A549 (cell line): ENCODE measurements around the gene SMAP1.

Source experiments
- EP300 ChIP-seq, 2 experiments: fragments of >200 bp; sonication (Bioruptor Twin); formaldehyde crosslinking; IDR thresholded peaks; 2 replicates in 1 of 2; 3 replicates in 1 of 2; pipeline ENCODE4 v1.6.1; 2016 to 2017
- ESRRA ChIP-seq: fragments of 150-350 bp; IDR thresholded peaks from 2 replicates; pipeline ENCODE4 v1.6.1; 2014; ENCODE audit warnings: mild to moderate bottlenecking, low read length, borderline replicate concordance
- KDM5A ChIP-seq: fragments of 200-600 bp; sonication (generic); IDR thresholded peaks from 2 replicates; pipeline ENCODE4 v1.6.1; 2016; ENCODE audit warnings: antibody characterized with exemption, mild to moderate bottlenecking
- POLR2A ChIP-seq: IDR thresholded peaks from 2 replicates; pipeline ENCODE4 v1.6.1; 2012; ENCODE audit warnings: mild to moderate bottlenecking, low read length
- TF ChIP-seq, protein P1 (sequence below): fragments of >200 bp; sonication (Bioruptor Twin); formaldehyde crosslinking; IDR thresholded peaks from 3 replicates; pipeline ENCODE4 v1.5.1; 2016

DNA sequence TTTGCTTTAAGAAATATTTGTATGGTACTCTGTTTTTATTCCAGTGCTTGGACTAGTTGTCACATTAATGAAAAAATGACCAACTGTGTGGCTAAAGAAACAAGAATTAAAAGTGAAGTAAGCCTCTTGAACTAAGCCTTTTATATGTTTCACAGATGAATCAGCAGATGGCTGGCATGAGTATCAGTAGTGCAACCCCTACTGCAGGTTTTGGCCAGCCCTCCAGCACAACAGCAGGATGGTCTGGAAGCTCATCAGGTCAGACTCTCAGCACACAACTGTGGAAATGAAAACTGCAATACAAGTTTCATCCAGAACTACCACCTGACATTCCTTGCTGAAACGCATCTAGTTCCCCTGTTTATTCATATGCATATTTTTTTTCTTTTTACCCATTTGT lies 192.4 kb downstream of the SMAP1 start:
- TF ChIP-seq, protein P1, sequence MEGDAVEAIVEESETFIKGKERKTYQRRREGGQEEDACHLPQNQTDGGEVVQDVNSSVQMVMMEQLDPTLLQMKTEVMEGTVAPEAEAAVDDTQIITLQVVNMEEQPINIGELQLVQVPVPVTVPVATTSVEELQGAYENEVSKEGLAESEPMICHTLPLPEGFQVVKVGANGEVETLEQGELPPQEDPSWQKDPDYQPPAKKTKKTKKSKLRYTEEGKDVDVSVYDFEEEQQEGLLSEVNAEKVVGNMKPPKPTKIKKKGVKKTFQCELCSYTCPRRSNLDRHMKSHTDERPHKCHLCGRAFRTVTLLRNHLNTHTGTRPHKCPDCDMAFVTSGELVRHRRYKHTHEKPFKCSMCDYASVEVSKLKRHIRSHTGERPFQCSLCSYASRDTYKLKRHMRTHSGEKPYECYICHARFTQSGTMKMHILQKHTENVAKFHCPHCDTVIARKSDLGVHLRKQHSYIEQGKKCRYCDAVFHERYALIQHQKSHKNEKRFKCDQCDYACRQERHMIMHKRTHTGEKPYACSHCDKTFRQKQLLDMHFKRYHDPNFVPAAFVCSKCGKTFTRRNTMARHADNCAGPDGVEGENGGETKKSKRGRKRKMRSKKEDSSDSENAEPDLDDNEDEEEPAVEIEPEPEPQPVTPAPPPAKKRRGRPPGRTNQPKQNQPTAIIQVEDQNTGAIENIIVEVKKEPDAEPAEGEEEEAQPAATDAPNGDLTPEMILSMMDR, result no peak
- TF ChIP-seq EP300 (IDR thresholded peaks at IDR 0.05), result no peak
- no peak for TF ChIP-seq ESRRA
- TF ChIP-seq KDM5A, result no peak
- TF ChIP-seq POLR2A, result no peak
